Caco-2 (cell line): Measurements from ENCODE around the gene PLCB4. TPM values are rescaled to one million over a fixed set of nuclear protein-coding genes. Genes with fewer than 3 reads are reported as not detected.

Experiments
- BruUV-seq: library from RNA; stranded (reverse); fragments of 400-500 nt; replicated peaks from 2 replicates; lab custom pipeline; 2021; lab: Mats Ljungman, UMichigan
- CTCF ChIA-PET: fragments of 300-600 bp; sonication (Branson Sonifier 250); formaldehyde crosslinking; loops from one replicate; lab custom pipeline; 2022; ENCODE audit warnings: antibody characterized with exemption; lab: Charles Lee
- POLR2A ChIA-PET: fragments of 300-600 bp; sonication (Branson Sonifier 250); formaldehyde crosslinking; loops from one replicate; lab custom pipeline; 2022; ENCODE audit warnings: antibody characterized with exemption; lab: Charles Lee
- DNase-seq, 2 experiments: peaks; one replicate each; pipeline versions ENCODE4 v3.0.0 to v3.0.0-alpha.2; 2020 to 2022
- H3K27me3 ChIP-seq: replicated peaks from 2 replicates; pipeline ENCODE4 v1.6.0; 2011; ENCODE audit warnings: low read length; ENCODE audit not compliant: control insufficient read depth, insufficient read depth
- H3K36me3 ChIP-seq: 2 replicates; pipeline ENCODE4 v1.5.1; 2011; ENCODE audit warnings: low read length; ENCODE audit not compliant: control insufficient read depth, insufficient read depth
- H3K4me1 ChIP-seq: fragments of 250-450 bp; sonication (Bioruptor Pico); 2 replicates; pipeline ENCODE4 v1.5.1; 2020; ENCODE audit warnings: mild to moderate bottlenecking
- H3K4me3 ChIP-seq: 2 replicates; pipeline ENCODE4 v1.5.1; 2011; ENCODE audit warnings: low read depth, mild to moderate bottlenecking, control low read depth, low read length
- H3K9me3 ChIP-seq: fragments of 250-450 bp; sonication (Bioruptor Pico); 2 replicates; pipeline ENCODE4 v1.5.1; 2020; ENCODE audit warnings: mild to moderate bottlenecking, moderate library complexity
- H3K27ac Mint-ChIP-seq: one replicate; pipeline ENCODE4 v1.8.0; 2022; ENCODE audit warnings: mixed read lengths; ENCODE audit not compliant: unreplicated experiment
- H3K27me3 Mint-ChIP-seq: one replicate; pipeline ENCODE4 v1.8.0; 2022; ENCODE audit warnings: mixed read lengths; ENCODE audit not compliant: insufficient read depth, unreplicated experiment
- H3K36me3 Mint-ChIP-seq: one replicate; pipeline ENCODE4 v1.8.0; 2022; ENCODE audit warnings: mild to moderate bottlenecking, mixed read lengths; ENCODE audit not compliant: insufficient read depth, unreplicated experiment
- H3K4me1 Mint-ChIP-seq: one replicate; pipeline ENCODE4 v1.8.0; 2022; ENCODE audit warnings: low read depth, mixed read lengths; ENCODE audit not compliant: unreplicated experiment
- H3K4me3 Mint-ChIP-seq: one replicate; pipeline ENCODE4 v1.8.0; 2022; ENCODE audit warnings: mild to moderate bottlenecking, moderate library complexity, mixed read lengths; ENCODE audit not compliant: unreplicated experiment
- H3K9me3 Mint-ChIP-seq: one replicate; pipeline ENCODE4 v1.8.0; 2022; ENCODE audit warnings: mixed read lengths; ENCODE audit not compliant: unreplicated experiment
- intact Hi-C: fragments of 100-400 bp; cut with micrococcal nuclease; formaldehyde crosslinking; loops from one replicate; pipeline ENCODE4 v1.10.0; 2022; ENCODE audit not compliant: unreplicated experiment
- total RNA-seq: library from RNA; stranded (reverse); gene quantifications from 2 replicates; pipeline ENCODE4 v1.2.3, GENCODE V29; 2022
- TF ChIP-seq, protein P1 (sequence below), 2 experiments: fragments of 200-600 bp in 1 of 2; IDR thresholded peaks; 1 replicate in 1 of 2; 2 replicates in 1 of 2; pipeline versions ENCODE4 v1.5.1 to v1.8.0; 2011 to 2022; ENCODE audit warnings: antibody characterized with exemption in 1 of 2, control low read depth in 1 of 2, inconsistent platforms in 1 of 2, low read depth in 1 of 2, low read length in 1 of 2, mild to moderate bottlenecking in 1 of 2, moderate library complexity in 1 of 2; ENCODE audit not compliant: insufficient read depth in 1 of 2, severe bottlenecking in 1 of 2, unreplicated experiment in 1 of 2

Gene PLCB4
- total RNA-seq, 1 experiment from 2014 or later = 3.0 TPM

DNA sequence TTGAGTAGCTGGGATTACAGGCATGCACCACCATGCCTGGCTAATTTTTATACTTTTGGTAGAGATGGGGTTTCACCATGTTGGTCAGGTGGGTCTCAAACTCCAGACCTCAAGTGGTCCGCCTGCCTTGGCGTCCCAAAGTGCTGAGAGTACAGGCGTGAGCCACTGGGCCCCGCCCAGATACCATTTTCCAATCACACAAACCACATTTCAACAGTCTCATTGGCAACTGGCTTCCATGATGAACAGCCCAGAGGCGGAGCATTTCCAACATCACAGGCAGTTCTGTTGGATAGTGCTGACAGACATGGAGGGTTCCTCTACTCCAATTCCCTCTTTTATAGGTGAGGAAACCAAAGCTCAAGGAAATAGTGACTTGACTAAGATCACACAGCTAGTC, 43.9 kb upstream of the PLCB4 start:
- Histone ChIP-seq H3K27me3 (no peaks in the 10 kb centered on the region), H3K4me3 (no peak overlapping the region), H3K9me3 (no peaks in the 10 kb centered on the region), H3K36me3 (no peaks in the 10 kb centered on the region), H3K4me1 (no peaks in the 10 kb centered on the region)
- no peak for DNase-seq
- POLR2A ChIA-PET = no interaction called here
- TF ChIP-seq, protein P1, sequence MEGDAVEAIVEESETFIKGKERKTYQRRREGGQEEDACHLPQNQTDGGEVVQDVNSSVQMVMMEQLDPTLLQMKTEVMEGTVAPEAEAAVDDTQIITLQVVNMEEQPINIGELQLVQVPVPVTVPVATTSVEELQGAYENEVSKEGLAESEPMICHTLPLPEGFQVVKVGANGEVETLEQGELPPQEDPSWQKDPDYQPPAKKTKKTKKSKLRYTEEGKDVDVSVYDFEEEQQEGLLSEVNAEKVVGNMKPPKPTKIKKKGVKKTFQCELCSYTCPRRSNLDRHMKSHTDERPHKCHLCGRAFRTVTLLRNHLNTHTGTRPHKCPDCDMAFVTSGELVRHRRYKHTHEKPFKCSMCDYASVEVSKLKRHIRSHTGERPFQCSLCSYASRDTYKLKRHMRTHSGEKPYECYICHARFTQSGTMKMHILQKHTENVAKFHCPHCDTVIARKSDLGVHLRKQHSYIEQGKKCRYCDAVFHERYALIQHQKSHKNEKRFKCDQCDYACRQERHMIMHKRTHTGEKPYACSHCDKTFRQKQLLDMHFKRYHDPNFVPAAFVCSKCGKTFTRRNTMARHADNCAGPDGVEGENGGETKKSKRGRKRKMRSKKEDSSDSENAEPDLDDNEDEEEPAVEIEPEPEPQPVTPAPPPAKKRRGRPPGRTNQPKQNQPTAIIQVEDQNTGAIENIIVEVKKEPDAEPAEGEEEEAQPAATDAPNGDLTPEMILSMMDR (IDR thresholded peaks at IDR 0.05; ENCODE audit: insufficient read depth in 1 of 2, low read depth in 1 of 2, low read length in 1 of 2, severe bottlenecking in 1 of 2, unreplicated experiment in 1 of 2) = no peak
- CTCF ChIA-PET = no interaction called here
- Mint-ChIP-seq H3K4me3 (no peak overlapping the region), H3K36me3 (no peaks in the 10 kb centered on the region), H3K27me3 (peaks cover 15% of the 10 kb centered on the region), H3K4me1 (no peaks in the 10 kb centered on the region), H3K27ac (no peak overlapping the region), H3K9me3 (no peaks in the 10 kb centered on the region)
- BruUV-seq = no TSS peak
- intact Hi-C loops = no loop called here

DNA sequence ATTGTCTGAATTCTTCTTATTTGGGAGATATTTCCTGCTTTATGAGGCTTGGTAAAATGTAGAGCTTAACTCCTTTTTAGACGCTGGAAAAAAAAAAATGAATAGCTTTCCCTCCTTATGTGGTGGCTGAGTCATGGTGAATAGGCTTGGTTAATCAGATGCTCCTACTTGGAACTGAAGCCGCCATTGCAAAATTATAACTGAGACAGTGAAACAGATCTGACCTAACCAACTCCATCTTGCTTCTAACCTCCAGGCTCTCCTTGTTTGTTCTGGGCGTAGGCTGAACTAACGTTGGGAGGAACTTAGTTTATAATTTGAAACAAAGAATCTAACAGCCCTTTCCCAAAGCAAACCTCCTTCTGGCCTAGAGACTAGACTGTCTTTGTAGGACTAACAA, 43.2 kb upstream of the PLCB4 start:
- no TSS peak for BruUV-seq
- Histone ChIP-seq H3K4me3 (no peak overlapping the region), H3K9me3 (no peaks in the 10 kb centered on the region), H3K27me3 (no peaks in the 10 kb centered on the region), H3K36me3 (no peaks in the 10 kb centered on the region), H3K4me1 (no peaks in the 10 kb centered on the region)
- no peak for DNase-seq
- peaks cover 14% of the 10 kb centered on the region for H3K27me3 Mint-ChIP-seq
- H3K4me1 Mint-ChIP-seq = no peaks in the 10 kb centered on the region
- intact Hi-C loops = no loop called here
- ChIA-PET CTCF (no interaction called here), POLR2A (no interaction called here)
- no peaks in the 10 kb centered on the region for H3K9me3 Mint-ChIP-seq
- no peak overlapping the region for H3K27ac Mint-ChIP-seq
- TF ChIP-seq, protein P1 (IDR thresholded peaks at IDR 0.05; ENCODE audit: insufficient read depth in 1 of 2, low read depth in 1 of 2, low read length in 1 of 2, severe bottlenecking in 1 of 2, unreplicated experiment in 1 of 2) = no peak
- H3K36me3 Mint-ChIP-seq = no peaks in the 10 kb centered on the region
- H3K4me3 Mint-ChIP-seq = no peak overlapping the region

DNA sequence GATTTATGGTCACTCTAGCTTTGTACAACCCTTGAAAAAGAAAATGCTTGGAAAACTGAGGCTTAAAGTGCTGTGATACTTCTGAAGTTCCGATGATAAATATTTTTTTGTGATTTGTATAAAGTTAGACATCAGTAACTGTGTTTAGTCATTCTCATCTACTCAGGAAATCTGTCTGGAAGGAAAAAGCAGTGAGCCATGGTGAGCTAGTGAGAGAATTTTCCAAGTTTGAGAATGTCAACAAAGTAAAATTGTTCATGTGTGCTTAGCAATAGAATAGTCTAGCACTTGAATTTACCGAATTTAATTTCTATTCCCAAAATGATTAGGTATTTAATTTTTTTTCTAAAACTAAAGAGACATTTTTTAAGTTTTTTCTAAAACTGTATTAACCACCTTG, 41.3 kb upstream of the PLCB4 start:
- Mint-ChIP-seq H3K27ac (no peak overlapping the region), H3K9me3 (no peaks in the 10 kb centered on the region), H3K4me3 (no peak overlapping the region), H3K36me3 (no peaks in the 10 kb centered on the region), H3K27me3 (peaks cover 6% of the 10 kb centered on the region), H3K4me1 (no peaks in the 10 kb centered on the region)
- H3K9me3 ChIP-seq = no peaks in the 10 kb centered on the region
- TF ChIP-seq, protein P1 (IDR thresholded peaks at IDR 0.05; ENCODE audit: insufficient read depth in 1 of 2, low read depth in 1 of 2, low read length in 1 of 2, severe bottlenecking in 1 of 2, unreplicated experiment in 1 of 2) = no peak
- no peaks in the 10 kb centered on the region for H3K36me3 ChIP-seq
- no peaks in the 10 kb centered on the region; the same call in 1 of the 2 replicates for H3K27me3 ChIP-seq
- CTCF ChIA-PET = no interaction called here
- POLR2A ChIA-PET = no interaction called here
- no TSS peak for BruUV-seq
- no peak for DNase-seq
- no peak overlapping the region for H3K4me3 ChIP-seq
- intact Hi-C loops = no loop called here
- no peaks in the 10 kb centered on the region for H3K4me1 ChIP-seq
